ENCODE measurements around the gene RGS14. TPM values are rescaled to one million over a fixed set of nuclear protein-coding genes. Genes with fewer than 3 reads are reported as not detected.
A peak's percentile ranks its signal among the peaks of the same experiment; 100 is the strongest.
"Not testable (repeated sequence)": the region's sequence is repeated elsewhere in the genome, so short reads cannot be mapped to it uniquely, and the experiment has no call there.

Gene RGS14
- total RNA-seq, 1 donor: 3.1 TPM

- H3K4me3 ChIP-seq (ENCODE audit: low read depth, low read length): no peak overlapping the region
- peak; percentile 85 for DNase-seq (ENCODE audit: low read depth)
- TF ChIP-seq CTCF (IDR thresholded peaks at IDR 0.05; ENCODE audit: insufficient read depth, low read length): no peak
Measured at GRCh38 chr5:177419046-177419445, 61.3 kb downstream of the RGS14 start.

- not testable (repeated sequence) for DNase-seq (ENCODE audit: low read depth); H3K4me3 ChIP-seq (ENCODE audit: low read depth, low read length)
Measured at GRCh38 chr5:177420472-177420871, 62.7 kb downstream of the RGS14 start.

- DNase-seq (ENCODE audit: low read depth): no peak
Measured at GRCh38 chr5:177421062-177421798, 63.5 kb downstream of the RGS14 start.

More at GRCh38 chr5:177421062-177421798, 63.5 kb downstream of the RGS14 start:
- no peak overlapping the region for H3K4me3 ChIP-seq (ENCODE audit: low read depth, low read length)
- TF ChIP-seq CTCF (IDR thresholded peaks at IDR 0.05; ENCODE audit: insufficient read depth, low read length): no peak

Other genes with a start within 250 kb of the RGS14 start
- gene NSD1, start 224.2 kb upstream of the RGS14 start, total RNA-seq (ENCODE audit: low replicate concordance): 50.3 and 136 TPM in 2 replicates
- 11.6 and 104 TPM in 2 replicates for gene RAB24, start 54.2 kb upstream of the RGS14 start, total RNA-seq (ENCODE audit: low replicate concordance)
- 118 and 120 TPM in 2 replicates for gene PRELID1, start 54.1 kb upstream of the RGS14 start, total RNA-seq (ENCODE audit: low replicate concordance)
- 2.6 and 17.5 TPM in 2 replicates for gene MXD3, start 46.0 kb upstream of the RGS14 start, total RNA-seq (ENCODE audit: low replicate concordance)
- 116 and 190 TPM in 2 replicates for gene LMAN2, start 6.3 kb upstream of the RGS14 start, total RNA-seq (ENCODE audit: low replicate concordance)
- not detected in 2 replicates for gene SLC34A1, start 26.5 kb downstream of the RGS14 start, total RNA-seq (ENCODE audit: low replicate concordance)
- gene PFN3, start 42.7 kb downstream of the RGS14 start, total RNA-seq (ENCODE audit: low replicate concordance): not detected in 2 replicates
- 0.27 and 1.4 TPM in 2 replicates for gene F12, start 51.6 kb downstream of the RGS14 start, total RNA-seq (ENCODE audit: low replicate concordance)
- 9.3 and 15.7 TPM in 2 replicates for gene GRK6, start 68.8 kb downstream of the RGS14 start, total RNA-seq (ENCODE audit: low replicate concordance)
- gene PRR7, start 88.9 kb downstream of the RGS14 start, total RNA-seq (ENCODE audit: low replicate concordance): 2.2 and 8.8 TPM in 2 replicates
- 151 and 188 TPM in 2 replicates for gene DBN1, start 115.7 kb downstream of the RGS14 start, total RNA-seq (ENCODE audit: low replicate concordance)
- 13.7 and 91.4 TPM in 2 replicates for gene PDLIM7, start 139.7 kb downstream of the RGS14 start, total RNA-seq (ENCODE audit: low replicate concordance)
- 0.99 and 1.3 TPM in 2 replicates for gene DOK3, start 151.9 kb downstream of the RGS14 start, total RNA-seq (ENCODE audit: low replicate concordance)
- gene DDX41, start 159.0 kb downstream of the RGS14 start, total RNA-seq (ENCODE audit: low replicate concordance): 58.5 and 138 TPM in 2 replicates
- gene FAM193B, start 196.6 kb downstream of the RGS14 start, total RNA-seq (ENCODE audit: low replicate concordance): 13.7 and 20.2 TPM in 2 replicates
- gene TMED9, start 234.3 kb downstream of the RGS14 start, total RNA-seq (ENCODE audit: low replicate concordance): 40.9 and 90.7 TPM in 2 replicates
- 16.8 and 21.5 TPM in 2 replicates for gene B4GALT7, start 242.2 kb downstream of the RGS14 start, total RNA-seq (ENCODE audit: low replicate concordance)